AG04450 (cell line): ENCODE measurements around the gene OGFRL1. TPM values are rescaled to one million over a fixed set of nuclear protein-coding genes. Genes with fewer than 3 reads are reported as not detected.

Experiments used
- CTCF ChIA-PET: fragments of 300-600, 350-600 bp; formaldehyde crosslinking; extraction: SDS; loops from one replicate; lab custom pipeline; 2022; ENCODE audit warnings: antibody characterized with exemption, inconsistent platforms; lab: Charles Lee
- POLR2A ChIA-PET: fragments of 350-600 bp; formaldehyde crosslinking; extraction: SDS; loops from one replicate; lab custom pipeline; 2021; ENCODE audit warnings: antibody characterized with exemption, inconsistent platforms; lab: Yijun Ruan, JAX
- DNase-seq: peaks from one replicate; pipeline ENCODE4 v3.0.0-alpha.2; 2011; ENCODE audit warnings: low read depth, low spot score
- H3K27ac ChIP-seq: one replicate; pipeline ENCODE4 v1.5.1; 2012; ENCODE audit warnings: low read depth, low read length, control low read depth
- H3K27me3 ChIP-seq: one replicate; pipeline ENCODE4 v1.6.0; 2012; ENCODE audit warnings: low read length; ENCODE audit not compliant: control insufficient read depth, insufficient read depth
- H3K4me3 ChIP-seq: 2 replicates; pipeline ENCODE4 v1.5.1; 2011; ENCODE audit warnings: mild to moderate bottlenecking, low read depth, low read length, control low read depth
- H3K9me3 ChIP-seq: 2 replicates; pipeline ENCODE4 v1.5.1; 2012; ENCODE audit warnings: low read length; ENCODE audit not compliant: control insufficient read depth, insufficient read depth
- CTCF ChIP-seq: IDR thresholded peaks from 2 replicates; pipeline ENCODE4 v1.5.1; 2011; ENCODE audit warnings: low read depth, low read length, control low read depth, inconsistent platforms
- polyA plus RNA-seq: library from polyadenylated mRNA; depleted of rRNA; stranded (reverse); fragments of >200 nt; gene quantifications from 2 replicates; pipeline ENCODE4 v1.2.3, GENCODE V29; 2011

OGFRL1 gene
- polyA plus RNA-seq, 1 experiment, result 16.6 TPM

- Histone ChIP-seq H3K9me3 (no peaks in the 10 kb centered on the region), H3K27ac (no peak overlapping the region), H3K4me3 (no peak overlapping the region), H3K27me3 (no peaks in the 10 kb centered on the region)
- TF ChIP-seq CTCF, result no peak
- CTCF ChIA-PET, result interaction anchor here (1.4 to 2.4 kb wide), 3 partner anchors 51 to 109 kb away, joined by 4 to 13 read pairs (median 11); no protein-coding TSS in a partner anchor
- POLR2A ChIA-PET, result interaction anchor here (0.8 kb wide), 1 partner anchor 10 kb away, joined by 3 read pairs; no protein-coding TSS in a partner anchor
- no peak for DNase-seq
Measured at GRCh38 chr6:71299541-71300470, 11.2 kb downstream of the OGFRL1 start.

GRCh38 chr6:71300561-71301168 lies 12.1 kb downstream of the OGFRL1 start:
- Histone ChIP-seq H3K4me3 (no peak overlapping the region), H3K27me3 (no peaks in the 10 kb centered on the region), H3K27ac (no peak overlapping the region), H3K9me3 (no peaks in the 10 kb centered on the region)
- DNase-seq, result no peak
- TF ChIP-seq CTCF, result no peak
- POLR2A ChIA-PET, result no interaction called here
- CTCF ChIA-PET, result interaction anchor here (1.4 to 2.0 kb wide), 2 partner anchors 50 to 110 kb away, joined by 4 to 11 read pairs; no protein-coding TSS in a partner anchor

- ChIA-PET CTCF (interaction anchor here (2.0 kb wide), 1 partner anchor 111 kb away, joined by 11 read pairs; no protein-coding TSS in a partner anchor), POLR2A (no interaction called here)
- H3K4me3 ChIP-seq, result no peak overlapping the region
- H3K27ac ChIP-seq, result no peak overlapping the region
- H3K27me3 ChIP-seq, result no peaks in the 10 kb centered on the region
- no peaks in the 10 kb centered on the region for H3K9me3 ChIP-seq
- no peak for TF ChIP-seq CTCF
- DNase-seq, result no peak
Measured at GRCh38 chr6:71301546-71301945, 12.9 kb downstream of the OGFRL1 start.

- TF ChIP-seq CTCF, result no peak
- POLR2A ChIA-PET, result no interaction called here
Measured at GRCh38 chr6:71309656-71310055, 21.0 kb downstream of the OGFRL1 start.

GRCh38 chr6:71310261-71310660 lies 21.6 kb downstream of the OGFRL1 start:
- ChIA-PET POLR2A (no interaction called here), CTCF (no interaction called here)
- no peaks in the 10 kb centered on the region for H3K27me3 ChIP-seq
- H3K4me3 ChIP-seq, result no peak overlapping the region
- no peaks in the 10 kb centered on the region for H3K9me3 ChIP-seq
- TF ChIP-seq CTCF, result no peak
- H3K27ac ChIP-seq, result no peak overlapping the region
- DNase-seq, result no peak

More at GRCh38 chr6:71309656-71310055, 21.0 kb downstream of the OGFRL1 start:
- CTCF ChIA-PET, result no interaction called here
- H3K4me3 ChIP-seq, result no peak overlapping the region
- no peaks in the 10 kb centered on the region for H3K27me3 ChIP-seq
- H3K9me3 ChIP-seq, result no peaks in the 10 kb centered on the region
- no peak for DNase-seq
- H3K27ac ChIP-seq, result no peak overlapping the region
